ENCODE measurements around the gene CANT1. TPM values are rescaled to one million over a fixed set of nuclear protein-coding genes. Genes with fewer than 3 reads are reported as not detected.

The CANT1 gene
- total RNA-seq, 1 experiment from 2014 or later = 54.2 TPM

- Histone ChIP-seq H3K4me1 (ENCODE audit: insufficient read depth, low read length, poor library complexity, severe bottlenecking) (no peaks in the 10 kb centered on the region), H3K36me3 (ENCODE audit: insufficient read depth, low read length, poor library complexity, severe bottlenecking) (peaks cover 27% of the 10 kb centered on the region), H3K9me3 (ENCODE audit: low read depth, low read length, poor library complexity, severe bottlenecking) (no peaks in the 10 kb centered on the region), H3K27me3 (replicated peaks; ENCODE audit: insufficient read depth, low read depth, low read length, poor library complexity) (no peaks in the 10 kb centered on the region), H3K27ac (ENCODE audit: low read depth, low read length, poor library complexity, severe bottlenecking) (no peak overlapping the region), H3K4me3 (ENCODE audit: low read depth, low read length, poor library complexity, severe bottlenecking) (no peak overlapping the region)
- intact Hi-C loops (cut with micrococcal nuclease; ENCODE audit: unreplicated experiment) = no loop called here
- no peak for TF ChIP-seq CTCF (conservative IDR thresholded peaks at IDR 0.05; ENCODE audit: low read depth, low read length)
- TF ChIP-seq EZH2 (IDR thresholded peaks at IDR 0.05; ENCODE audit: borderline replicate concordance, low read depth, low read length, poor library complexity, severe bottlenecking) = no peak
- CTCF ChIA-PET = no interaction called here
- DNase-seq (ENCODE audit: low spot score) = no peak
- no TSS peak for BruUV-seq (replicated peaks)
- POLR2A ChIA-PET (ENCODE audit: low non-redundant PET) = no interaction called here
These were observed 9.0 kb downstream of the CANT1 start for GRCh38 chr17:79000396-79001189.

- H3K4me1 ChIP-seq (ENCODE audit: insufficient read depth, low read length, poor library complexity, severe bottlenecking) = no peaks in the 10 kb centered on the region
- no peak overlapping the region for H3K4me3 ChIP-seq (ENCODE audit: low read depth, low read length, poor library complexity, severe bottlenecking)
- POLR2A ChIA-PET (ENCODE audit: low non-redundant PET) = no interaction called here
- BruUV-seq (replicated peaks) = no TSS peak
- CTCF ChIA-PET = no interaction called here
- H3K9me3 ChIP-seq (ENCODE audit: low read depth, low read length, poor library complexity, severe bottlenecking) = no peaks in the 10 kb centered on the region
- no peaks in the 10 kb centered on the region for H3K27me3 ChIP-seq (replicated peaks; ENCODE audit: insufficient read depth, low read depth, low read length, poor library complexity)
- DNase-seq (ENCODE audit: low spot score) = no peak
- no peak overlapping the region for H3K27ac ChIP-seq (ENCODE audit: low read depth, low read length, poor library complexity, severe bottlenecking)
- peaks cover 31% of the 10 kb centered on the region for H3K36me3 ChIP-seq (ENCODE audit: insufficient read depth, low read length, poor library complexity, severe bottlenecking)
- intact Hi-C loops (cut with micrococcal nuclease; ENCODE audit: unreplicated experiment) = no loop called here
- TF ChIP-seq EZH2 (IDR thresholded peaks at IDR 0.05; ENCODE audit: borderline replicate concordance, low read depth, low read length, poor library complexity, severe bottlenecking) (no peak), CTCF (conservative IDR thresholded peaks at IDR 0.05; ENCODE audit: low read depth, low read length) (no peak)
These were observed 9.6 kb downstream of the CANT1 start for GRCh38 chr17:78999947-79000395.

GRCh38 chr17:78999056-78999768 is 10.4 kb downstream of the CANT1 start:
- BruUV-seq (replicated peaks) = no TSS peak
- no peak for TF ChIP-seq EZH2 (IDR thresholded peaks at IDR 0.05; ENCODE audit: borderline replicate concordance, low read depth, low read length, poor library complexity, severe bottlenecking)
- ChIA-PET CTCF (no interaction called here), POLR2A (ENCODE audit: low non-redundant PET) (no interaction called here)
- Histone ChIP-seq H3K27me3 (replicated peaks; ENCODE audit: insufficient read depth, low read depth, low read length, poor library complexity) (no peaks in the 10 kb centered on the region), H3K27ac (ENCODE audit: low read depth, low read length, poor library complexity, severe bottlenecking) (no peak overlapping the region), H3K9me3 (ENCODE audit: low read depth, low read length, poor library complexity, severe bottlenecking) (no peaks in the 10 kb centered on the region), H3K36me3 (ENCODE audit: insufficient read depth, low read length, poor library complexity, severe bottlenecking) (peaks cover 34% of the 10 kb centered on the region), H3K4me1 (ENCODE audit: insufficient read depth, low read length, poor library complexity, severe bottlenecking) (no peaks in the 10 kb centered on the region), H3K4me3 (ENCODE audit: low read depth, low read length, poor library complexity, severe bottlenecking) (no peak overlapping the region)
- DNase-seq (ENCODE audit: low spot score) = no peak
- intact Hi-C loops (cut with micrococcal nuclease; ENCODE audit: unreplicated experiment) = no loop called here
